SK-N-SH (cell line): ENCODE data around the gene IGF2BP3. TPM values are rescaled to one million over a fixed set of nuclear protein-coding genes. Genes with fewer than 3 reads are reported as not detected.

Experiments used
- CTCF ChIA-PET: fragments of 300-600, 350-600 bp; formaldehyde crosslinking; extraction: SDS; loops from one replicate; lab custom pipeline; 2021; lab: Yijun Ruan, JAX
- POLR2A ChIA-PET: fragments of 350-600 bp; sonication (Branson Sonifier 250); formaldehyde crosslinking; extraction: SDS; loops from one replicate; lab custom pipeline; 2020; ENCODE audit warnings: antibody characterized with exemption, inconsistent platforms; lab: Yijun Ruan, JAX
- DNase-seq: peaks from one replicate; pipeline ENCODE4 v3.0.0; 2012
- H2AFZ ChIP-seq: fragments of 200-600 bp; sonication (generic); 2 replicates; pipeline ENCODE4 v1.8.1; 2016; ENCODE audit warnings: antibody characterized with exemption, mild to moderate bottlenecking, low read depth
- H3F3A ChIP-seq: fragments of 200-600 bp; sonication (generic); replicated peaks from 2 replicates; pipeline ENCODE3; 2016; ENCODE audit warnings: antibody characterized with exemption, mild to moderate bottlenecking; ENCODE audit not compliant: insufficient read depth
- H3K27ac ChIP-seq, 2 experiments: fragments of 200-500 bp in 1 of 2; fragments of 200-600 bp in 1 of 2; sonication (Bioruptor generic) in 1 of 2; sonication (generic), shearing (Covaris generic) in 1 of 2; 2 replicates each; pipeline versions ENCODE4 v1.5.1 to v1.6.1; 2014 to 2016; ENCODE audit warnings: low read depth in 2 of 2, inconsistent platforms in 1 of 2, low read length in 1 of 2, mild to moderate bottlenecking in 1 of 2, mixed read lengths in 1 of 2
- H3K27me3 ChIP-seq: fragments of 200-600 bp; sonication (generic), shearing (Covaris generic); 2 replicates; pipeline ENCODE4 v1.6.1; 2016; ENCODE audit warnings: mixed run types; ENCODE audit not compliant: insufficient read depth
- H3K36me3 ChIP-seq, 2 experiments: fragments of 200-500 bp in 1 of 2; fragments of 200-600 bp in 1 of 2; sonication (Bioruptor generic) in 1 of 2; sonication (generic) in 1 of 2; replicated peaks in 1 of 2; 2 replicates each; pipeline versions ENCODE3 to v1.5.1; 2014 to 2016; ENCODE audit warnings: low read length in 1 of 2, mild to moderate bottlenecking in 1 of 2; ENCODE audit not compliant: insufficient read depth in 2 of 2, control insufficient read depth in 1 of 2
- H3K4me1 ChIP-seq, 2 experiments: fragments of 200-500 bp in 1 of 2; fragments of 200-600 bp in 1 of 2; sonication (Bioruptor generic) in 1 of 2; sonication (generic), shearing (Covaris generic) in 1 of 2; 2 replicates each; pipeline versions ENCODE4 v1.5.1 to v1.6.1; 2014 to 2016; ENCODE audit warnings: low read depth in 1 of 2, low read length in 1 of 2, mixed run types in 1 of 2; ENCODE audit not compliant: insufficient read depth in 2 of 2, control insufficient read depth in 1 of 2
- H3K4me2 ChIP-seq: fragments of 200-600 bp; sonication (generic), shearing (Covaris generic); 2 replicates; pipeline ENCODE4 v1.6.1; 2017; ENCODE audit warnings: mixed run types
- H3K4me3 ChIP-seq, 2 experiments: fragments of 200-500 bp in 1 of 2; fragments of 200-600 bp in 1 of 2; sonication (Bioruptor generic) in 1 of 2; sonication (generic), shearing (Covaris generic) in 1 of 2; 2 replicates each; pipeline versions ENCODE4 v1.5.1 to v1.8.1; 2014 to 2016; ENCODE audit warnings: low read depth in 2 of 2, inconsistent platforms in 1 of 2, low read length in 1 of 2, mild to moderate bottlenecking in 1 of 2, mixed read lengths in 1 of 2, moderate library complexity in 1 of 2
- H3K79me2 ChIP-seq: fragments of 200-600 bp; sonication (generic); 2 replicates; pipeline ENCODE4 v1.8.1; 2017; ENCODE audit warnings: mild to moderate bottlenecking; ENCODE audit not compliant: insufficient read depth
- H3K9ac ChIP-seq: fragments of 200-600 bp; sonication (generic); 2 replicates; pipeline ENCODE4 v1.6.1; 2017; ENCODE audit warnings: mixed run types
- H3K9me2 ChIP-seq: fragments of 200-600 bp; sonication (generic); 2 replicates; pipeline ENCODE4 v1.6.1; 2017; ENCODE audit warnings: mixed run types
- H3K9me3 ChIP-seq: fragments of 200-600 bp; sonication (generic); 2 replicates; pipeline ENCODE4 v1.6.1; 2017; ENCODE audit warnings: mixed run types, mild to moderate bottlenecking, moderate library complexity
- H4K20me1 ChIP-seq: fragments of 200-600 bp; sonication (generic); 2 replicates; pipeline ENCODE4 v1.6.1; 2017; ENCODE audit warnings: mild to moderate bottlenecking, mixed run types; ENCODE audit not compliant: insufficient read depth
- CHD2 ChIP-seq: fragments of 150-350 bp; IDR thresholded peaks from 2 replicates; pipeline ENCODE4 v1.6.1; 2018; ENCODE audit warnings: low read length; ENCODE audit not compliant: partially characterized antibody
- EZH2phosphoT487 ChIP-seq: fragments of 200-600 bp; sonication (generic); IDR thresholded peaks from 2 replicates; pipeline ENCODE4 v1.6.1; 2017; ENCODE audit warnings: low read depth, mixed run types, mild to moderate bottlenecking, antibody characterized with exemption, moderate library complexity, borderline replicate concordance
- FOSL2 ChIP-seq: IDR thresholded peaks from 2 replicates; pipeline ENCODE4 v1.4.0; 2012; ENCODE audit warnings: low read depth, mild to moderate bottlenecking, moderate library complexity, borderline replicate concordance
- FOXJ3 ChIP-seq: sonication (generic); formaldehyde crosslinking; IDR thresholded peaks from 2 replicates; pipeline ENCODE4 v1.5.1; 2020; ENCODE audit warnings: mild to moderate bottlenecking, missing genetic modification reagents
- GATA2 ChIP-seq: sonication (generic); formaldehyde crosslinking; IDR thresholded peaks from 2 replicates; pipeline ENCODE4 v1.5.0; 2020; ENCODE audit warnings: mild to moderate bottlenecking, missing genetic modification reagents
- IRF3 ChIP-seq: fragments of 150-350 bp; IDR thresholded peaks from 2 replicates; pipeline ENCODE4 v1.6.1; 2016; ENCODE audit warnings: mild to moderate bottlenecking, low read depth, low read length
- POLR2AphosphoS5 ChIP-seq: IDR thresholded peaks from 2 replicates; pipeline ENCODE4 v1.6.1; 2012; ENCODE audit warnings: low read depth, low read length
- REST ChIP-seq: IDR thresholded peaks from 2 replicates; pipeline ENCODE4 v1.6.1; 2012; ENCODE audit warnings: mild to moderate bottlenecking, low read depth, low read length, moderate library complexity
- RFX5 ChIP-seq: IDR thresholded peaks from 2 replicates; pipeline ENCODE4 v1.6.1; 2012; ENCODE audit warnings: mild to moderate bottlenecking, improper control_type of control experiment, low read length
- SIN3A ChIP-seq: IDR thresholded peaks from 2 replicates; pipeline ENCODE4 v1.6.1; 2012; ENCODE audit warnings: low read depth, mild to moderate bottlenecking, low read length, moderate library complexity, borderline replicate concordance
- SMC3 ChIP-seq: IDR thresholded peaks from 2 replicates; pipeline ENCODE4 v1.6.1; 2012; ENCODE audit warnings: low read depth, low read length, improper control_type of control experiment
- ZBTB33 ChIP-seq: IDR thresholded peaks from 2 replicates; pipeline ENCODE4 v1.4.0; 2012; ENCODE audit warnings: low read depth, borderline replicate concordance
- WGBS: methylation state at CpG from one replicate; pipeline ENCODE4 v1.1.6; 2017; ENCODE audit warnings: low lambda C conversion rate; 5-methylcytosine and 5-hydroxymethylcytosine counted together
- polyA plus RNA-seq, 3 experiments: library from polyadenylated mRNA; depleted of rRNA; stranded (reverse); fragments of >200 nt; gene quantifications; 2 replicates each; pipeline ENCODE4 v1.2.3, GENCODE V29; 2012

IGF2BP3 gene
- polyA plus RNA-seq, 1 of the 3 experiments (the other 2 are of a cell fraction): 34.4 TPM

GRCh38 chr7:23308754-23309153 lies 161.5 kb downstream of the IGF2BP3 start (continued):
- TF ChIP-seq IRF3 (no peak), GATA2 (no peak)

GRCh38 chr7:23306936-23307521 lies 163.3 kb downstream of the IGF2BP3 start:
- Histone ChIP-seq H3K9ac (no peak overlapping the region), H3F3A (peaks cover 35% of the 10 kb centered on the region), H3K4me3 (no peak overlapping the region), H3K79me2 (peaks cover 80% of the 10 kb centered on the region), H3K4me2 (no peak overlapping the region), H3K27me3 (no peaks in the 10 kb centered on the region), H3K9me2 (no peaks in the 10 kb centered on the region), H2AFZ (no peak overlapping the region), H3K4me1 (no peaks in the 10 kb centered on the region), H4K20me1 (peaks cover 12% of the 10 kb centered on the region), H3K36me3 (peaks cover 70 to 97% of the 10 kb centered on the region in 2 experiments), H3K9me3 (no peaks in the 10 kb centered on the region), H3K27ac (no peak overlapping the region)
- TF ChIP-seq FOSL2: no peak
- TF ChIP-seq IRF3: no peak
- TF ChIP-seq SIN3A: no peak
- no peak for TF ChIP-seq SMC3
- TF ChIP-seq REST: no peak
- no peak for TF ChIP-seq FOXJ3 (CRISPR knock-in tag)
- TF ChIP-seq CHD2: no peak
- TF ChIP-seq ZBTB33: no peak
- TF ChIP-seq POLR2AphosphoS5: no peak
- TF ChIP-seq RFX5: no peak
- TF ChIP-seq EZH2phosphoT487: no peak
- ChIA-PET POLR2A (no interaction called here), CTCF (no interaction called here)
- DNase-seq: no peak
- 96% methylated on average over 2 of the region's 2 CpGs for WGBS
